ENCODE data around the gene OLFML3.

Gene OLFML3

DNA sequence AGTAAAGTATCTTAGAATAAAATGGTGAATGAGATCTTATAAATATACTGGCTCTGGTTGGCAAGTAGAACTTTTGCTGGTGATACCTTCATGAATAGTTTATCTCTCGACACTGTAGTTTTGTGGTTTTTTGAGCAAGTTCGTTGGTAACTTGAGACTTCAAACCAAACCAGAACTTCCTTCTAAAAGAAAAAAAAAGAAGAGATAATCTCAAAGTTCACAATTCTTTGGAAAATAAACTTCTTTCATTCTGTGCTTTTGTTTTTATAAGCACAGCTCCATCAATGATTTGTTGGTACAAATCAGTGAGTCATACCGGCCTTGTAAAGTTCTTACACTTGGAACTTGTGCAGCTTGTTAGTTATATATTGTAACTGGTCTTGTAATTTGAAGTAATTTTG, 47.8 kb upstream of the OLFML3 start:
- H2AK5ac ChIP-seq (ENCODE audit: low read depth, low read length): no peak overlapping the region
- no peaks in the 10 kb centered on the region for H3K36me3 ChIP-seq (replicated peaks in 1 of 2; ENCODE audit: control insufficient read depth in 2 of 2, insufficient read depth in 2 of 2, low read length in 2 of 2)
- no peak overlapping the region for H2BK120ac ChIP-seq (ENCODE audit: low read depth, low read length)
- H3K27ac ChIP-seq (replicated peaks; ENCODE audit: low read length): no peak overlapping the region
- H3K9me3 ChIP-seq (replicated peaks in 1 of 2; ENCODE audit: control insufficient read depth in 2 of 2, insufficient read depth in 1 of 2, low read depth in 1 of 2, low read length in 2 of 2): no peaks in the 10 kb centered on the region
- H2AFZ ChIP-seq (ENCODE audit: low read length): no peak overlapping the region
- H3K23ac ChIP-seq (ENCODE audit: low read depth, low read length, poor library complexity): no peak overlapping the region
- DNase-seq (ENCODE audit: low spot score): no peak
- H3K79me1 ChIP-seq (ENCODE audit: low read depth, low read length): peaks cover 6% of the 10 kb centered on the region
- H4K91ac ChIP-seq (ENCODE audit: low read depth, low read length, poor library complexity): no peak overlapping the region
- H2BK15ac ChIP-seq (ENCODE audit: low read length): no peak overlapping the region
- no peak overlapping the region for H2BK5ac ChIP-seq (ENCODE audit: low read length)
- no peak overlapping the region for H3K18ac ChIP-seq (ENCODE audit: low read length)
- no peaks in the 10 kb centered on the region for H3K27me3 ChIP-seq (ENCODE audit: control insufficient read depth in 3 of 3, insufficient read depth in 3 of 3, low read depth in 1 of 3, low read length in 3 of 3)
- peaks cover 5 to 9% of the 10 kb centered on the region in 2 donors for H3K4me1 ChIP-seq (ENCODE audit: control insufficient read depth in 2 of 2, insufficient read depth in 1 of 2, low read depth in 1 of 2, low read length in 2 of 2)
- no CpG with 5 or more reads among the region's 3 CpGs for WGBS, 2 donors (ENCODE audit: extremely low coverage in 2 of 2, insufficient read length in 2 of 2, insufficient replicate concordance in 1 of 2)
- no peak overlapping the region for H4K8ac ChIP-seq (ENCODE audit: low read depth, low read length)
- H3K9ac ChIP-seq (ENCODE audit: low read depth, low read length, poor library complexity): no peak overlapping the region
- H3K4ac ChIP-seq (ENCODE audit: low read length): no peak overlapping the region
- H2BK12ac ChIP-seq (ENCODE audit: low read length): no peak overlapping the region
- H3K14ac ChIP-seq (ENCODE audit: low read length): no peak overlapping the region
- H3K4me2 ChIP-seq (ENCODE audit: insufficient read depth, low read length, poor library complexity, severe bottlenecking): no peak overlapping the region
- H3K4me3 ChIP-seq (ENCODE audit: low read length in 2 of 2): no peak overlapping the region

DNA sequence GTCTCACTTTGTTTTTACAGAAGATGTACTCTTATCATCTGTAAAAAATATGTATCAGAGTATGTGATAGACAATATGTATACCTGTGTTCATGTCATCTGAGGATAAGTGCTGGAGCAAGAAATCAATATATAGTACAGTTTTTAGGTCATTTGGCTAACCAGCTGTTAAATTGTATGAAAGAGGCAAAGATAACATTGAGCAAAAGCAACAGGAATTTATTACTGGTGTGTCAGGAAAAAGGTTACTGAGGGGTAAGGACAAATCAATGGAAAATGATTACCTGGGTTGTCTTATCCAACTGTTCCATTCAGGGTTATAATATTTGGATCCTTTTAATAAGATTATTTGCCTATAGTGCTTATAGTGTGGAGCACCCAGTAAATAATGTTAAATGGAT, 45.3 kb upstream of the OLFML3 start:
- H2AK5ac ChIP-seq (ENCODE audit: low read depth, low read length): no peak overlapping the region
- H2BK5ac ChIP-seq (ENCODE audit: low read length): no peak overlapping the region
- no peak overlapping the region for H4K8ac ChIP-seq (ENCODE audit: low read depth, low read length)
- H3K4me1 ChIP-seq (ENCODE audit: control insufficient read depth in 2 of 2, insufficient read depth in 1 of 2, low read depth in 1 of 2, low read length in 2 of 2): peaks cover 1 to 4% of the 10 kb centered on the region in 2 donors
- H3K27me3 ChIP-seq (ENCODE audit: control insufficient read depth in 3 of 3, insufficient read depth in 3 of 3, low read depth in 1 of 3, low read length in 3 of 3): no peaks in the 10 kb centered on the region
- no peak overlapping the region for H2BK15ac ChIP-seq (ENCODE audit: low read length)
- H3K23ac ChIP-seq (ENCODE audit: low read depth, low read length, poor library complexity): no peak overlapping the region
- no peak overlapping the region for H2BK12ac ChIP-seq (ENCODE audit: low read length)
- H3K9ac ChIP-seq (ENCODE audit: low read depth, low read length, poor library complexity): no peak overlapping the region
- H2AFZ ChIP-seq (ENCODE audit: low read length): no peak overlapping the region
- H2BK120ac ChIP-seq (ENCODE audit: low read depth, low read length): no peak overlapping the region
- no peak overlapping the region for H4K91ac ChIP-seq (ENCODE audit: low read depth, low read length, poor library complexity)
- no peak overlapping the region for H3K18ac ChIP-seq (ENCODE audit: low read length)
- peaks cover 9% of the 10 kb centered on the region for H3K79me1 ChIP-seq (ENCODE audit: low read depth, low read length)
- H3K4ac ChIP-seq (ENCODE audit: low read length): no peak overlapping the region
- no peaks in the 10 kb centered on the region for H3K9me3 ChIP-seq (replicated peaks in 1 of 2; ENCODE audit: control insufficient read depth in 2 of 2, insufficient read depth in 1 of 2, low read depth in 1 of 2, low read length in 2 of 2)
- no peak overlapping the region for H3K4me2 ChIP-seq (ENCODE audit: insufficient read depth, low read length, poor library complexity, severe bottlenecking)
- no peak overlapping the region for H3K27ac ChIP-seq (replicated peaks; ENCODE audit: low read length)
- no peaks in the 10 kb centered on the region for H3K36me3 ChIP-seq (replicated peaks in 1 of 2; ENCODE audit: control insufficient read depth in 2 of 2, insufficient read depth in 2 of 2, low read length in 2 of 2)
- no peak for DNase-seq (ENCODE audit: low spot score)
- no peak overlapping the region for H3K4me3 ChIP-seq (ENCODE audit: low read length in 2 of 2)
- H3K14ac ChIP-seq (ENCODE audit: low read length): no peak overlapping the region

DNA sequence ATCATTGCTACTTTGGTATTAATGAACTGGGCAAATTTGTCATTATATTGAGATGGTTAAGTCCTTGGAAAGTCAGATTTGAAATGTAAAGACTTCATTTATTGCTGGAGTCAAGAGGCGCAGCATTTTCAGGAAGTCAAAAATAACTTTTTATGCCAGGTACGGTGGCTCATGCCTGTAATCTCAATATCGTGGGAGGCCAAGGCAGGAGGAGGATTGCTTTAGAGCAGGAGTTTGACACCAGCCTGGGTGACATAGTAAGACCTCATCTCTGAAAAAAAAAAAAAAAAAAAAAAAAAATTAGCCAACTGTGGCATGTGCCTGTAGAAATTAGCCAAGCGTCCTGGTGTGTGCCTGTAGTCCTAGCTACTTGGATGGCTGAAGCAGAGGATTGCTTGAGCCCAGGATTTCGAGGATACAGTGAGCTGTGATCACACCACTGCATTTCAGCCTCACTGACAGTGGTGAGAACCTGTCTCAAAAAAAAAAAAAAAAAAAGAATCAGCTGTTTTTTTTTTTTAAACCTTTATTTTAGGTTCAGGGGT, 44.7 kb upstream of the OLFML3 start:
- Histone ChIP-seq H3K4me3 (ENCODE audit: low read length in 2 of 2) (no peak overlapping the region), H3K27ac (replicated peaks; ENCODE audit: low read length) (no peak overlapping the region)

DNA sequence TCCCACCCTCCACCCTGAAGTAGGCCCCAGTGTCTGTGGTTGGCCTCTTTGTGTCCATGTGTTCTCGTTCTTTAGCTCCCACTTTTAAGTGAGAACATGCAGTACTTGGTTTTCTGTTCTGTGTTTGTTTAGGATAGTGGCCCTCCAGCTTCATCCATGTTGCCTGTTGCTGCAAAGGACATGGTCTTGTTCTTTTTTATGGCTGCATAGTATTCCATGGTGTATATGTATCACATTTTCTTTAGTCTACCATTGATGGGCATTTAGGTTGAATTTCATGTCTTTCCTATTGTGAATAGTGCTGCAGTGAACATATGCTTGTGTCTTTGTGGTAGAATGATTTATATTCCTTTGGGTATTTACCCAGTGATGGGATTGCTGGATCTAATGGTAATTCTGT, 44.1 kb upstream of the OLFML3 start:
- Histone ChIP-seq H3K23ac (ENCODE audit: low read depth, low read length, poor library complexity) (no peak overlapping the region), H3K9ac (ENCODE audit: low read depth, low read length, poor library complexity) (no peak overlapping the region), H2BK120ac (ENCODE audit: low read depth, low read length) (no peak overlapping the region), H2BK5ac (ENCODE audit: low read length) (no peak overlapping the region), H3K4ac (ENCODE audit: low read length) (no peak overlapping the region), H3K14ac (ENCODE audit: low read length) (no peak overlapping the region), H3K18ac (ENCODE audit: low read length) (no peak overlapping the region), H3K9me3 (replicated peaks in 1 of 2; ENCODE audit: control insufficient read depth in 2 of 2, insufficient read depth in 1 of 2, low read depth in 1 of 2, low read length in 2 of 2) (no peaks in the 10 kb centered on the region), H2AFZ (ENCODE audit: low read length) (no peak overlapping the region), H2BK15ac (ENCODE audit: low read length) (no peak overlapping the region), H3K27me3 (ENCODE audit: control insufficient read depth in 3 of 3, insufficient read depth in 3 of 3, low read depth in 1 of 3, low read length in 3 of 3) (no peaks in the 10 kb centered on the region), H3K36me3 (replicated peaks in 1 of 2; ENCODE audit: control insufficient read depth in 2 of 2, insufficient read depth in 2 of 2, low read length in 2 of 2) (peaks cover under 1% of the 10 kb centered on the region in 2 donors), H3K4me3 (ENCODE audit: low read length in 2 of 2) (no peak overlapping the region), H3K27ac (replicated peaks; ENCODE audit: low read length) (no peak overlapping the region), H3K4me1 (ENCODE audit: control insufficient read depth in 2 of 2, insufficient read depth in 1 of 2, low read depth in 1 of 2, low read length in 2 of 2) (peaks cover 1 to 4% of the 10 kb centered on the region in 2 donors), H3K79me1 (ENCODE audit: low read depth, low read length) (peaks cover 5% of the 10 kb centered on the region), H4K91ac (ENCODE audit: low read depth, low read length, poor library complexity) (no peak overlapping the region), H3K4me2 (ENCODE audit: insufficient read depth, low read length, poor library complexity, severe bottlenecking) (no peak overlapping the region), H2AK5ac (ENCODE audit: low read depth, low read length) (no peak overlapping the region), H2BK12ac (ENCODE audit: low read length) (no peak overlapping the region), H4K8ac (ENCODE audit: low read depth, low read length) (no peak overlapping the region)
- no peak for DNase-seq (ENCODE audit: low spot score)
- WGBS, 2 donors (ENCODE audit: extremely low coverage in 2 of 2, insufficient read length in 2 of 2, insufficient replicate concordance in 1 of 2): no CpG with 5 or more reads among the region's 1 CpG

More for the DNA sequence above, 44.7 kb upstream of the OLFML3 start:
- Histone ChIP-seq H3K4me2 (ENCODE audit: insufficient read depth, low read length, poor library complexity, severe bottlenecking) (no peak overlapping the region), H3K23ac (ENCODE audit: low read depth, low read length, poor library complexity) (no peak overlapping the region), H2BK5ac (ENCODE audit: low read length) (no peak overlapping the region), H2AK5ac (ENCODE audit: low read depth, low read length) (no peak overlapping the region), H3K9ac (ENCODE audit: low read depth, low read length, poor library complexity) (no peak overlapping the region), H3K14ac (ENCODE audit: low read length) (no peak overlapping the region), H3K27me3 (ENCODE audit: control insufficient read depth in 3 of 3, insufficient read depth in 3 of 3, low read depth in 1 of 3, low read length in 3 of 3) (no peaks in the 10 kb centered on the region), H4K91ac (ENCODE audit: low read depth, low read length, poor library complexity) (no peak overlapping the region), H2BK120ac (ENCODE audit: low read depth, low read length) (no peak overlapping the region), H4K8ac (ENCODE audit: low read depth, low read length) (no peak overlapping the region), H3K79me1 (ENCODE audit: low read depth, low read length) (peaks cover 9% of the 10 kb centered on the region), H2BK12ac (ENCODE audit: low read length) (no peak overlapping the region), H2BK15ac (ENCODE audit: low read length) (no peak overlapping the region), H3K9me3 (replicated peaks in 1 of 2; ENCODE audit: control insufficient read depth in 2 of 2, insufficient read depth in 1 of 2, low read depth in 1 of 2, low read length in 2 of 2) (no peaks in the 10 kb centered on the region), H3K4me1 (ENCODE audit: control insufficient read depth in 2 of 2, insufficient read depth in 1 of 2, low read depth in 1 of 2, low read length in 2 of 2) (peaks cover 1 to 4% of the 10 kb centered on the region in 2 donors), H2AFZ (ENCODE audit: low read length) (no peak overlapping the region), H3K36me3 (replicated peaks in 1 of 2; ENCODE audit: control insufficient read depth in 2 of 2, insufficient read depth in 2 of 2, low read length in 2 of 2) (no peaks in the 10 kb centered on the region), H3K4ac (ENCODE audit: low read length) (no peak overlapping the region), H3K18ac (ENCODE audit: low read length) (no peak overlapping the region)
- DNase-seq (ENCODE audit: low spot score): no peak
- WGBS, 2 donors (ENCODE audit: extremely low coverage in 2 of 2, insufficient read length in 2 of 2, insufficient replicate concordance in 1 of 2): no CpG with 5 or more reads among the region's 5 CpGs

Measured in neuronal stem cell (in vitro differentiated cells).